Breast epithelium (tissue), 4 donors: ENCODE measurements around the gene PCP4L1. TPM values are rescaled to one million over a fixed set of nuclear protein-coding genes. Genes with fewer than 3 reads are reported as not detected.
"Not testable (repeated sequence)": the region's sequence is repeated elsewhere in the genome, so short reads cannot be mapped to it uniquely, and the experiment has no call there.

Source experiments
- DNase-seq, 2 donors: peaks; one replicate each; pipeline ENCODE4 v3.0.0-alpha.2; 2019; ENCODE audit warnings: low spot score in 2 of 2
- H3K27ac ChIP-seq, 2 donors: fragments of 200-600 bp; sonication (generic) in 1 of 2; one replicate each; pipeline ENCODE4 v1.5.1; 2016 to 2019; ENCODE audit warnings: mild to moderate bottlenecking in 1 of 2
- H3K27me3 ChIP-seq, 2 donors: fragments of 200-600 bp; sonication (generic) in 1 of 2; one replicate each; pipeline versions ENCODE4 v1.5.1 to v1.6.0; 2017 to 2019; ENCODE audit warnings: control low read depth in 1 of 2, mild to moderate bottlenecking in 1 of 2
- H3K36me3 ChIP-seq: fragments of 200-600 bp; one replicate; pipeline ENCODE4 v1.5.1; 2019
- H3K4me1 ChIP-seq, 2 donors: fragments of 200-600 bp; sonication (generic); one replicate each; pipeline ENCODE4 v1.5.1; 2016 to 2019; ENCODE audit warnings: control low read depth in 1 of 2
- H3K4me3 ChIP-seq, 3 donors: fragments of 200-600 bp; sonication (generic); 1 replicate in 2 of 3; 2 replicates in 1 of 3; pipeline ENCODE4 v1.5.1; 2016 to 2019; ENCODE audit warnings: mild to moderate bottlenecking in 3 of 3, moderate library complexity in 2 of 3
- H3K9me3 ChIP-seq, 2 donors: fragments of 200-600 bp; sonication (generic) in 1 of 2; one replicate each; pipeline ENCODE4 v1.5.1; 2016 to 2019; ENCODE audit warnings: control low read depth in 1 of 2
- CTCF ChIP-seq, 3 donors: fragments of 450-650 bp; IDR thresholded peaks; one replicate each; pipeline ENCODE4 v1.5.1; 2016 to 2017; ENCODE audit warnings: antibody characterized with exemption in 3 of 3, mild to moderate bottlenecking in 3 of 3, moderate library complexity in 3 of 3
- POLR2A ChIP-seq: fragments of 450-650 bp; IDR thresholded peaks from one replicate; pipeline ENCODE4 v1.6.1; 2016; ENCODE audit warnings: antibody characterized with exemption, mild to moderate bottlenecking, moderate library complexity
- POLR2AphosphoS5 ChIP-seq, 3 donors: sonication (generic); formaldehyde crosslinking; IDR thresholded peaks; one replicate each; pipeline ENCODE4 v1.6.1; 2017; ENCODE audit warnings: antibody characterized with exemption in 3 of 3
- intact Hi-C: fragments of 100-400 bp; cut with DNase I; formaldehyde crosslinking; loops from one replicate; pipeline ENCODE4 v1.15.1; 2023; ENCODE audit warnings: low total_unique reads
- total RNA-seq, 3 donors: library from RNA; depleted of rRNA; stranded (reverse); fragments of >200 nt; gene quantifications; one replicate each; pipeline ENCODE4 v1.1.0, GENCODE V29; 2016

Gene PCP4L1
- total RNA-seq, 3 donors from 2014 or later = 0.32 to 2.0 (median 0.73) TPM

DNA sequence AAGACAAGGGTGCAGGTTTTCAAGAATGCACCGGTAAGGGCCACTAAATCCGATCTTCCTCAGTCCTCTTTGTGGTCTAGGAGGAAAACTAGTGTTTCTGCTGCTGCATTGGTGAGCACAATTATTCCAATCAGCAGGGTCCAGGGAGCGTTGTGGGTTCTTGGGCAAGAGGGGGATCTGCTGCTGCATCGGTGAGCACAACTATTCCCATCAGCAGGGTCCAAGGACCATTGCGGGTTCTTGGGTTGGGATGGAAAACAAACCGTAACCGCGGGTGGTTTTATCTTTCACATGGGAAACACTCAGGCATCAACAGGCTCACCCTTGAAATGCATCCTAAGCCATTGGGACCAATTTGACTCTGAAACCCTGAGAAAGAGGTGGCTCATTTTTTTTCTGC, 7.0 kb upstream of the PCP4L1 start:
- DNase-seq = no peak
- no peak overlapping the region for H3K4me3 ChIP-seq
- intact Hi-C loops = no loop called here
- H3K36me3 ChIP-seq = no peaks in the 10 kb centered on the region
- TF ChIP-seq CTCF (IDR thresholded peaks at IDR 0.05) (no peak), POLR2A (no peak), POLR2AphosphoS5 (IDR thresholded peaks at IDR 0.05) (no peak)
- H3K27me3 ChIP-seq = no peaks in the 10 kb centered on the region
- no peak overlapping the region for H3K27ac ChIP-seq
- H3K4me1 ChIP-seq = no peaks in the 10 kb centered on the region
- H3K9me3 ChIP-seq = peaks cover 0 to 4% of the 10 kb centered on the region in 2 donors

- H3K27ac ChIP-seq, H3K4me3 ChIP-seq, H3K4me1 ChIP-seq, intact Hi-C loops, DNase-seq, H3K36me3 ChIP-seq: not testable (repeated sequence)
- Histone ChIP-seq H3K27me3 (peaks cover 0 to 15% of the 10 kb centered on the region in 2 donors), H3K9me3 (peaks cover 9 to 14% of the 10 kb centered on the region in 2 donors)
Measured at GRCh38 chr1:161255302-161255701, 3.2 kb upstream of the PCP4L1 start.

DNA sequence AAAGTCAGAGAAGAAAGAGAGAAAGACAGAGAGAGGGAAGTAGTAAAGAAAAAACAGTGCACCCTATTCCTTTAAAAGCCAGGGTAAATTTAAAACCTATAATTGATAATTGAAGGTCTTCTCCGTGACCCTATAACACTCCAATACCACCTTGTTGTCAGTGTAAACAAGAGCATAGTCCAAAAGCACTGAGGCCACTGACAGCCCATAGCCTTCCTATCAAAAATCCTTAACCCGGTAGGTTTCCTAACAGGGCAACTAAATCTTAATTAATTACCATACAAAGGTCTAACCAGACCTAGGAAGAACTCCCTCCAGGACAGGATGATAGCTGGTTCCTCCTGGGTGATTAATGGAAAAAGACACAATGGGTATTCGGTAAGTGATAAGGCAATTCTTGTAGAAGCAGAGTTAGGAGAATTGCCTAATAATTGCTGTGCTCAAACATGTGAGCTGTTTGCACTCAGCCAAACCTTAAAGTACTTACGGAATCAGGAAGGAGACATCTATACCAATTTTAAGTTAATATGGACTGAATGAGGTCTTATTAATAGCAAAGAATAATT, 2.5 kb upstream of the PCP4L1 start:
- DNase-seq, H3K4me3 ChIP-seq, H3K4me1 ChIP-seq, H3K27ac ChIP-seq, H3K36me3 ChIP-seq, intact Hi-C loops: not testable (repeated sequence)
- Histone ChIP-seq H3K27me3 (peaks cover 0 to 16% of the 10 kb centered on the region in 2 donors), H3K9me3 (peaks cover 9 to 14% of the 10 kb centered on the region in 2 donors)

DNA sequence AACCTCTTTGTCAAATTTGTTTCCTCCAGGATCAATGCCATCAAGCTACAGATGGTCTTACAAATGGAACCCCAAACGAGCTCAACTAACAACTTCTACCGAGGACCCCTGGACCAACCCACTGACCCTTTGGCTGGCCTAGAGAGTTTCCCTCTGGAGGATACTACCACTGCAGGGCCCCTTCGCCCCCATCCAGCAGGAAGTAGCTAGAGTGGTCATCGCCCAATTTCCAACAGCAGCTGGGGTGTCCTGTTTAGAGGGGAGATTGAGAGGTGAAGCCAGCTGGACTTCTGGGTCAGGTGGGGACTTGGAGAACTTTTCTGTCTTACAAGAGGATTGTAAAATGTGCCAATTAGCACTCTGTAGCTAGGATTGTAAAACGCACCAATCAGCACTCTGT, 1.4 kb upstream of the PCP4L1 start:
- H3K9me3 ChIP-seq = peaks cover 9 to 14% of the 10 kb centered on the region in 2 donors
- H3K27ac ChIP-seq, intact Hi-C loops: not testable (repeated sequence)

GRCh38 chr1:161259345-161259702, 779 bp downstream of the PCP4L1 start:
- TF ChIP-seq CTCF (IDR thresholded peaks at IDR 0.05) (no peak), POLR2AphosphoS5 (IDR thresholded peaks at IDR 0.05) (no peak), POLR2A (no peak)
- intact Hi-C loops = no loop called here
- Histone ChIP-seq H3K4me3 (peak overlapping the region in 2 of 3 donors; percentile 55 to 69), H3K9me3 (peaks cover 9 to 14% of the 10 kb centered on the region in 2 donors), H3K36me3 (no peaks in the 10 kb centered on the region), H3K4me1 (no peaks in the 10 kb centered on the region), H3K27ac (no peak overlapping the region), H3K27me3 (peaks cover 0 to 16% of the 10 kb centered on the region in 2 donors)
- no peak for DNase-seq

More for the DNA sequence above, 1.4 kb upstream of the PCP4L1 start:
- peaks cover 0 to 16% of the 10 kb centered on the region in 2 donors for H3K27me3 ChIP-seq
- H3K4me3 ChIP-seq, H3K36me3 ChIP-seq, H3K4me1 ChIP-seq, DNase-seq: not testable (repeated sequence)

GRCh38 chr1:161259765-161260164, 1.2 kb downstream of the PCP4L1 start:
- DNase-seq = no peak
- Histone ChIP-seq H3K27ac (no peak overlapping the region), H3K9me3 (peaks cover 9 to 14% of the 10 kb centered on the region in 2 donors), H3K36me3 (no peaks in the 10 kb centered on the region), H3K4me3 (no peak overlapping the region), H3K4me1 (no peaks in the 10 kb centered on the region), H3K27me3 (peaks cover 0 to 16% of the 10 kb centered on the region in 2 donors)
- no peak for TF ChIP-seq POLR2A
- TF ChIP-seq CTCF (IDR thresholded peaks at IDR 0.05) = no peak
- no peak for TF ChIP-seq POLR2AphosphoS5 (IDR thresholded peaks at IDR 0.05)
- intact Hi-C loops = no loop called here
